Uterus (tissue), 4 donors: ENCODE results near the gene DIRAS2. TPM values are rescaled to one million over a fixed set of nuclear protein-coding genes. Genes with fewer than 3 reads are reported as not detected.

Source experiments
- DNase-seq, 2 donors: peaks; one replicate each; pipeline ENCODE4 v3.0.0-alpha.2; 2019 to 2020
- H3K27ac ChIP-seq, 2 donors: fragments of 200-600 bp; sonication (generic); 1 replicate in 1 of 2; 2 replicates in 1 of 2; pipeline ENCODE4 v1.5.1; 2016 to 2018
- H3K27me3 ChIP-seq, 2 donors: fragments of 200-600 bp; sonication (generic); one replicate each; pipeline ENCODE4 v1.5.1; 2018 to 2019; ENCODE audit warnings: control low read depth in 1 of 2
- H3K36me3 ChIP-seq, 2 donors: fragments of 200-600 bp; sonication (generic); one replicate each; pipeline ENCODE4 v1.5.1; 2019; ENCODE audit warnings: control low read depth in 1 of 2
- H3K4me1 ChIP-seq, 2 donors: fragments of 200-600 bp; sonication (generic); one replicate each; pipeline ENCODE4 v1.5.1; 2018 to 2019; ENCODE audit warnings: control low read depth in 1 of 2
- H3K4me3 ChIP-seq, 2 donors: fragments of 200-600 bp; sonication (generic); 1 replicate in 1 of 2; 2 replicates in 1 of 2; pipeline ENCODE4 v1.5.1; 2018 to 2019; ENCODE audit warnings: mild to moderate bottlenecking in 1 of 2
- H3K9me3 ChIP-seq, 2 donors: fragments of 200-600 bp; sonication (generic); one replicate each; pipeline ENCODE4 v1.5.1; 2019; ENCODE audit warnings: control low read depth in 1 of 2
- CTCF ChIP-seq, 4 experiments: fragments of 200-600 bp in 2 of 4; fragments of 450-650 bp in 2 of 4; sonication (generic) in 2 of 4; IDR thresholded peaks; one replicate each; pipeline ENCODE4 v1.5.1; 2016 to 2019; ENCODE audit warnings: antibody characterized with exemption in 4 of 4, mild to moderate bottlenecking in 2 of 4, moderate library complexity in 1 of 4
- POLR2A ChIP-seq, 2 donors: fragments of 450-650 bp; IDR thresholded peaks; one replicate each; pipeline ENCODE4 v1.6.1; 2016; ENCODE audit warnings: antibody characterized with exemption in 2 of 2, mild to moderate bottlenecking in 1 of 2, moderate library complexity in 1 of 2
- intact Hi-C: fragments of 100-400 bp; cut with DNase I; formaldehyde crosslinking; loops from one replicate; pipeline ENCODE4 v1.15.1; 2023; ENCODE audit warnings: low total_unique reads
- total RNA-seq, 4 donors: library from RNA; depleted of rRNA in 3 of 4; stranded (reverse); fragments of >200 nt in 3 of 4; gene quantifications; one replicate each; pipeline versions ENCODE4 v1.1.0 to v1.2.4, GENCODE V29; 2014 to 2023
- donor health status: DM: yes; HTN: yes; CAD: no.

DIRAS2 gene
- 1 to 10 TPM in 1 of 4 donors, under 1 TPM in 1, not detected in 2; 0.26 to 1.2 TPM for total RNA-seq

GRCh38 chr9:90642570-90643539 is at the start of gene DIRAS2:
Gene DIRAS2 (minus strand): TSS chr9:90642824. CDS start chr9:90613827, 28,997 bp downstream.
- Histone ChIP-seq H3K4me1 (no peaks in the 10 kb centered on the region), H3K27ac (no peak within 1 kb of the TSS), H3K4me3 (peak within 1 kb of the TSS in 1 of 2 donors; percentile 27), H3K9me3 (no peaks in the 10 kb centered on the region), H3K27me3 (no peaks in the 10 kb centered on the region), H3K36me3 (no peaks in the 10 kb centered on the region)
- DNase-seq: peak in 1 of 2 donors; percentile 24
- intact Hi-C loops: no loop called here
- TF ChIP-seq POLR2A (IDR thresholded peaks at IDR 0.05) (no peak), CTCF (IDR thresholded peaks at IDR 0.05) (peak in 2 of 4 experiments; percentile 27 to 32)

- Histone ChIP-seq H3K27ac (no peak overlapping the region), H3K27me3 (no peaks in the 10 kb centered on the region), H3K36me3 (no peaks in the 10 kb centered on the region), H3K4me1 (no peaks in the 10 kb centered on the region), H3K4me3 (no peak overlapping the region), H3K9me3 (no peaks in the 10 kb centered on the region)
- TF ChIP-seq CTCF (IDR thresholded peaks at IDR 0.05) (no peak), POLR2A (IDR thresholded peaks at IDR 0.05) (no peak)
- intact Hi-C loops: no loop called here
- no peak for DNase-seq
These were observed 42.1 kb upstream of the DIRAS2 start for GRCh38 chr9:90684736-90685135.

GRCh38 chr9:90684106-90684505 is 41.5 kb upstream of the DIRAS2 start:
- TF ChIP-seq POLR2A (IDR thresholded peaks at IDR 0.05) (no peak), CTCF (IDR thresholded peaks at IDR 0.05) (no peak)
- no peaks in the 10 kb centered on the region for H3K4me1 ChIP-seq
- intact Hi-C loops: no loop called here

GRCh38 chr9:90680534-90680933 is 37.9 kb upstream of the DIRAS2 start:
- Histone ChIP-seq H3K9me3 (no peaks in the 10 kb centered on the region), H3K27me3 (no peaks in the 10 kb centered on the region), H3K4me1 (no peaks in the 10 kb centered on the region), H3K27ac (no peak overlapping the region), H3K4me3 (no peak overlapping the region), H3K36me3 (no peaks in the 10 kb centered on the region)
- TF ChIP-seq POLR2A (IDR thresholded peaks at IDR 0.05) (no peak), CTCF (IDR thresholded peaks at IDR 0.05) (no peak)
- intact Hi-C loops: no loop called here
- DNase-seq: no peak

More at GRCh38 chr9:90684106-90684505, 41.5 kb upstream of the DIRAS2 start:
- H3K36me3 ChIP-seq: no peaks in the 10 kb centered on the region
- no peak for DNase-seq
- H3K9me3 ChIP-seq: no peaks in the 10 kb centered on the region
- no peak overlapping the region for H3K4me3 ChIP-seq
- no peaks in the 10 kb centered on the region for H3K27me3 ChIP-seq
- H3K27ac ChIP-seq: no peak overlapping the region

GRCh38 chr9:90665072-90665471 is 22.4 kb upstream of the DIRAS2 start:
- DNase-seq: no peak
- no peak for TF ChIP-seq POLR2A (IDR thresholded peaks at IDR 0.05)
- TF ChIP-seq CTCF (IDR thresholded peaks at IDR 0.05): no peak
- Histone ChIP-seq H3K27ac (no peak overlapping the region), H3K4me1 (no peaks in the 10 kb centered on the region), H3K36me3 (no peaks in the 10 kb centered on the region), H3K4me3 (no peak overlapping the region), H3K9me3 (no peaks in the 10 kb centered on the region), H3K27me3 (no peaks in the 10 kb centered on the region)
- intact Hi-C loops: no loop called here
